ENCODE measurements around the gene PAPSS1. TPM values are rescaled to one million over a fixed set of nuclear protein-coding genes. Genes with fewer than 3 reads are reported as not detected.
"Not testable (repeated sequence)": the region's sequence is repeated elsewhere in the genome, so short reads cannot be mapped to it uniquely, and the experiment has no call there.

Gene PAPSS1
- total and polyA plus RNA-seq, 10 donors = 22.7 to 73.8 (median 26.8) TPM

- no peak for DNase-seq
- no peak overlapping the region for H3K27ac ChIP-seq
- no peaks in the 10 kb centered on the region for H3K36me3 ChIP-seq
- no peak overlapping the region for H3K4me3 ChIP-seq
- H3K4me1 ChIP-seq = peaks cover 0 to 13% (median 9%) of the 10 kb centered on the region in 6 donors
- no peak for TF ChIP-seq POLR2AphosphoS5 (IDR thresholded peaks at IDR 0.05)
- TF ChIP-seq CTCF (IDR thresholded peaks at IDR 0.05 in 8 of 11, conservative IDR thresholded peaks at IDR 0.05 in 3 of 11) = no peak
- TF ChIP-seq POLR2A (IDR thresholded peaks at IDR 0.05) = no peak
- intact Hi-C loops (cut with DNase I; ENCODE audit: low total_unique reads) = no loop called here
- WGBS, 5 donors = 83 to 98% (median 95%) methylated on average over 3 of the region's 3 CpGs
- H3K27me3 ChIP-seq (replicated peaks in 1 of 7) = peaks cover 0 to 3% (median 0%) of the 10 kb centered on the region in 7 donors
- H3K9me3 ChIP-seq = no peaks in the 10 kb centered on the region
Measured at GRCh38 chr4:107725281-107725859, 5.3 kb upstream of the PAPSS1 start.

DNA sequence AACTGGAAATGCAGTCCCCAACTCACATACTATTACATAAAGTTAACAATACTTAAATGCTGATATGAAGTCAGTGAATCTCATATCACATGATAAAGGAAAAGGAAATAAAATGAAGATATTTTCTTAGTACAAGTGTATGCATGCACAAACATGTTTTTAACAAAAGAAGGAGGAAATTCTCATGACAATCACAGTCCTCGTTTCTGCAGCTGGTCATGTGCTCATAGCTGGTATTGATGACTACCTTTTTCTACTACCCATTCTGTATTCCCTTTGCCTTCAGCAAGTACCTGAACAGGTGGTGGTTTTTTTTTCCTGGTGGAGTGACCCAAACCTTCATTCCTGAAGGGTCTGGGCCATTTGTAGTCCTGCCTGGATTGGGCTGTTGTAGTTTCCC is 3.3 kb upstream of the PAPSS1 start:
- H3K4me3 ChIP-seq; H3K9me3 ChIP-seq; H3K36me3 ChIP-seq; intact Hi-C loops (cut with DNase I; ENCODE audit: low total_unique reads); DNase-seq; H3K27me3 ChIP-seq (replicated peaks in 1 of 7); H3K27ac ChIP-seq: not testable (repeated sequence)
- H3K4me1 ChIP-seq = peaks cover 0 to 27% (median 20%) of the 10 kb centered on the region in 6 donors
- 63 to 85% (median 81%) methylated on average over 1 of the region's 1 CpG for WGBS, 5 donors

DNA sequence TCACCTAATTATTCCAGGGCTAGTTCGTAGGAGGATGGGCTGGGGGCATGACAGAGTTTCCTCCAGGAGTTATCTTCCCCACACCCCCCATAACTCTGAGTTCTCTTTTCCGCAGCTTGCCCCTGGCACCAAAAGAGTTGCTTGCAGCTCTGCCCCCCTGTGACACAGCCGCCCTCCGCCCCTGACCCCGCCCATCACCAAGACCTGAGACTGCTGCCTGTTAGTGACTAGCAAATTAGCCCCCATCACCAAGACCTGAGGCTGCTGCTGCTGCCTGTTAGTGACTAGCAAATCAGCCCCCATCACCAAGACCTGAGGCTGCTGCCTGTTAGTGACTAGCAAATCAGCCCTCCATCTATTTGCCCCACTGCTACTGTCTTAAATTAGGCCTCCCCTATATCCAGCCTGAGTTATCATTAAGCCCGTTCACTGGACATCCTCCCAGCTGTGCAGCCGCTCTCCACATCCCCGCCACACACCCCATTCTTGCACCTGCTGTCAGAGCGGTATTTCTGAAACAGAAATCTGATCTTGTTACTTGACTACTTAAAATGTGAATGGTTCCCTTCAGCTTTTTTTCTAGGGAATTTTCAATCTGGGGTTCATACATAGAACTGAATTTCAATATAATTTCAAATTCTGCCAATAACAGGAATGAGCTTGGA is 1.5 kb upstream of the PAPSS1 start:
- Histone ChIP-seq H3K9me3 (no peaks in the 10 kb centered on the region), H3K4me3 (peak overlapping the region; percentile 71 to 100 (median 96)), H3K36me3 (no peaks in the 10 kb centered on the region), H3K27me3 (replicated peaks in 1 of 7) (peaks cover 0 to 2% (median 0%) of the 10 kb centered on the region in 7 donors), H3K27ac (peak overlapping the region in 5 of 8 donors; percentile 85 to 91 (median 88)), H3K4me1 (peaks cover 0 to 42% (median 26%) of the 10 kb centered on the region in 6 donors)
- peak; percentile 90 for DNase-seq
- intact Hi-C loops (cut with DNase I; ENCODE audit: low total_unique reads) = no loop called here
- TF ChIP-seq POLR2AphosphoS5 (IDR thresholded peaks at IDR 0.05) (no peak), POLR2A (IDR thresholded peaks at IDR 0.05) (no peak), CTCF (IDR thresholded peaks at IDR 0.05 in 8 of 11, conservative IDR thresholded peaks at IDR 0.05 in 3 of 11) (no peak)
- 36 to 43% (median 38%) methylated on average over 9 of the region's 9 CpGs for WGBS, 5 donors

- WGBS, 5 donors = 3 to 7% (median 4%) methylated on average over 10 to 28 of the region's 28 CpGs
- Histone ChIP-seq H3K9me3 (no peaks in the 10 kb centered on the region), H3K4me3 (peak overlapping the region; percentile 71 to 100 (median 96)), H3K27me3 (replicated peaks in 1 of 7) (no peaks in the 10 kb centered on the region), H3K36me3 (peaks cover 0 to 6% (median 2%) of the 10 kb centered on the region in 6 donors), H3K27ac (peak overlapping the region in 7 of 8 donors; percentile 74 to 91 (median 88)), H3K4me1 (peaks cover 0 to 42% (median 26%) of the 10 kb centered on the region in 6 donors)
- intact Hi-C loops (cut with DNase I; ENCODE audit: low total_unique reads) = no loop called here
- DNase-seq = no peak
- no peak for TF ChIP-seq CTCF (IDR thresholded peaks at IDR 0.05 in 8 of 11, conservative IDR thresholded peaks at IDR 0.05 in 3 of 11)
Measured at GRCh38 chr4:107719207-107719921, 670 bp downstream of the PAPSS1 start.
